Measurements from ENCODE around the gene TNP2.

Gene TNP2

GRCh38 chr16:11276896-11277593, 7.9 kb upstream of the TNP2 start:
- no peak for DNase-seq

- DNase-seq = no peak
Measured at GRCh38 chr16:11276143-11276895, 7.2 kb upstream of the TNP2 start, which contains the start of gene PRM2. TSS of gene PRM2 (minus strand) at chr16:11276480. CDS start at chr16:11276370, 110 bp downstream.

DNA sequence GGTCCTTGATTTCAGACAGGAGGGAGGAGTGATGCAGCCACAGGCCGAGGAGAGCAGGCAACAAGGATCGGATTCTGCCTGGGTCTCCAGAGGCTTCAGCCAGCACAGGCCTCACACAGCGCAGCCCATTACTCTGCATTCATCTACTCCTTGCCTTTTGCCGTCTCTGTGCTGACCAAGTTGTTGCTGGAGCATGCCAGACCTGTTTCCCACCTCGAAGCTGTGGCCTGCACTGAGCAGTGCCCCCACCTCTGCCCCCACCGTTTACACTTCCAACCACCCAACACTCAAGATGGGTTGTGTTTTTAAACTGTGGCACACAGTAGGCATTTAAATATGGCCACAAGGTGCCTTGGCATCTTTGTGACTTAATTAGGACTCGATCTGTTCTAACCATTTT, 5.8 kb upstream of the TNP2 start:
- DNase-seq = no peak

GRCh38 chr16:11273721-11274324, 4.7 kb upstream of the TNP2 start:
- DNase-seq = peak; percentile 21

DNA sequence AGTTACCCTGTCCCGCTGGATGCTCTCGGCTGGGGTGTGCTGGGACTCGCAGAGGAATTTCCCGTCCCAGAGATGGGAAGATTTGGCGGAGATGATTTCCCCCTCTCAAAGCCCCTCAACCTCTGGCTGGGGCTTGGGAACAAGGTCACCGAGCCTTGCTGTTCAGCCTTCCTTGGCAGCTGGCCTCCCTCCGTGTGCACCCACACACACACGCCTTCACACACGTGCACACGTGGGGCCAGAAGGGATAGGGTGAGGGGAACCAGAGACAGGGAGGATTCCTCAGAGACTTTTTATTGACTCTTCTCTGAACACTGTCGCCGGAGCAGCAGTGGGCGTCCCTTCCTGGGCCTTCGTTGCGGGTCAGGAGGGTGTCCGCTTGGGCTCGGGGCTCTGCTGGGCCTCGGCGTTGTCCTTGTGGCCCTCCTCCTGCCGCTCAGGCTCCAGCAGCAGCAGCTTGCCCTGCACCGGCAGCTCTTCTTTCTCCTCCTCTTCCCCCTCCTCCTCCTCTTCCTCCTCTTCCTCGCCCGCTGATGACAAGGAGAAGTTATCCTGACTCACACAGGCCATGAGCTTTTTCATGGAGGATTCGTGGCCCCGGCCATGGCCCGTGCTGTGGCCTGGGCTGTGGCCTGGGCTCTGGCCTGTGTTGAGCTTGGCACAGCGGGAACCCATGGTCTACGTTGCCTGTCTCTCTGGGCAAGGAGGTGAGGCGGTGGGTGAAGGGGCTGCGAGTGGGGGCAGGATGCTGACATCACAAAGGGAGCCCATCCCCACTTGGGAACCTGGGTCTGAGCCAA, 4.0 kb upstream of the TNP2 start, which contains the start of gene PRM3:
Gene PRM3, minus strand, starts transcription at position 709 of the 800 bp plus-strand sequence. Its CDS starts 34 bp downstream, at position 675.
- no peak for DNase-seq

- DNase-seq = no peak
Measured at GRCh38 chr16:11272484-11272883, 3.4 kb upstream of the TNP2 start.

- DNase-seq = no peak
Measured at GRCh38 chr16:11271610-11272009, 2.5 kb upstream of the TNP2 start.

- DNase-seq = no peak
Measured at GRCh38 chr16:11270602-11271162, 1.6 kb upstream of the TNP2 start.

- no peak for DNase-seq
Measured at GRCh38 chr16:11265124-11265523, 4.0 kb downstream of the TNP2 start.

GRCh38 chr16:11264155-11264832, 4.8 kb downstream of the TNP2 start:
- no peak for DNase-seq

- no peak for DNase-seq
Measured at GRCh38 chr16:11263737-11264136, 5.4 kb downstream of the TNP2 start.

DNA sequence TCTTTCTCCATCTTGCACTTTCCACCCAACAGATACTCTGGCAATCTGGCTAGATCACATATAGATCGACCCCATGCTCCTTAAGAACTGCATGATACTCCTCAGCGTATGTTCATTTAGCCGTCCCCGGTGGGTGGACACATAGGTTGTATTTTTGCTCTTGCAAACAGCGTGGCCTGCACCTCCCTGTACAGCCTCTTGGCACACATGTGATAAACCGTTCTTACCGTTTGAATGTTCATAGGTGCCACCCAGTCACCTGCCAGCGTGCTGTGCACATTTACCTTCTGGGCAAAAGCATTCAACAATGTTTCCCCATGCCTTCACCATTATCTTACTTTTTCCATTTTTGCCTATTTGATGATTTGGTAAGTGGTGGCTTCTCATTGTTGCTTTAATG, 6.2 kb downstream of the TNP2 start:
- no peak for DNase-seq

DNA sequence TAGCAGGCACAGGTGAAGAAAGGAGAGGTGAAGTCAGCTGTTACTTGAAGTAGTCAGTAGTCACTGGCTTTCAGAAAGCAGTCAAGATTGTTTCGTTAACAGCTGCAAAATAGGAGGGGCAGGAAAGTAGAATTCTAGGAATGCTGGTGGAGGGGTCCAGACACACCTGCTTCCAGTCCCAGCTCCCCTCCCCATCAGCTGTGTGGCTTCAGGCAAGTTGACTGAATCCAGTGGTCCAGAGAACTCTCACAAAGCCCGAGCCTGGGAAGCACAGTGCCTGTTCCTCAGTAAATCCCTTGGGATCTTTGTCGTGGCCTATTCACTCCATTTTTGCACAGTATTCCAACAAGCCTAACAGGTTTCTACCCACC, 8.5 kb downstream of the TNP2 start:
- DNase-seq = no peak

DNA sequence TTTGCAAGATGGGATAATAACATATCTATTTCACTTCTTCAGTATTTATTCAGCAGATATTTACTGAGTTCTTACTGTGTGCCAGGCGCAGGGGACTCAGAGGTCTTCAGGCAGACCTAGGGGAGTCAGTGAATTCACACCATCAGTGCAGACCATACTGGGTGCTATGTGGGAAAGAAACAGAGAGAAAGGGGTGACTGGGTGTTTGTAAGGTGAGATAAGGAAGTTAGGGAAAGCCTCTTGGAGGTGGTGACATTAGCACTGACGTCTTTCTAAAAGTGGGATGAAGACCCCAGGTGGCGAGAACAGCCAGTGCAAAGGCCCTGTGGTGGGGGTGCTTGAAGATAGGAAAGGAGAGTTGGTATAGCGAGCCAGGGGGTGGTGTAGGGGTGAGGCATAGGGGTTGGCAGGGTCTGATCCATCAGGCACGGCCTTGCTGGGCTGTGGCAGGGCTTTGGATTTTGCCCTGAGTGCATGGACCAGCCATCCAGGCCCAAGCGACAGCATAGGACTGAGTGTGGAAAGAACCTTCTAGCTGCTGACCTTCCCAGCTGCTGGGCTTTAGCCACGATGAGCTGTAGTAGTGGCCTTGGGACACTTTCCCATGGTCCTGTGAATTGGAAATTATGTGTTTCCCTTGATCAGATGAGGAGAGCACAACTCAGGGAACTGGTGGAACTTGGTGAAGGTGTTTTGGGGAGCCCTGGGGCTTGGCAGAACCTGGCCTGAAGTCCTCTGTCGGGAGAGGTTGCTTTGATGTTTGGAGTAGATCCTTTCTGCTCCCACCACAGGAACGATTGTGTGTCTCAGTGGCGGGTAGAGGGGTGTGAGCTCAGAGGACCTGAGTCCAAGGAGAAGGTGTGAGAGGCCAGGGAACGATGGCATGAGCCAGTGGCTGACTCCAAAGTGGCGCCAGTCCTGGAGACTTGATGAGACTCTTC, 9.2 kb downstream of the TNP2 start:
- DNase-seq = no peak

GRCh38 chr16:11258553-11259492, 10.3 kb downstream of the TNP2 start:
- DNase-seq = no peak

DNA sequence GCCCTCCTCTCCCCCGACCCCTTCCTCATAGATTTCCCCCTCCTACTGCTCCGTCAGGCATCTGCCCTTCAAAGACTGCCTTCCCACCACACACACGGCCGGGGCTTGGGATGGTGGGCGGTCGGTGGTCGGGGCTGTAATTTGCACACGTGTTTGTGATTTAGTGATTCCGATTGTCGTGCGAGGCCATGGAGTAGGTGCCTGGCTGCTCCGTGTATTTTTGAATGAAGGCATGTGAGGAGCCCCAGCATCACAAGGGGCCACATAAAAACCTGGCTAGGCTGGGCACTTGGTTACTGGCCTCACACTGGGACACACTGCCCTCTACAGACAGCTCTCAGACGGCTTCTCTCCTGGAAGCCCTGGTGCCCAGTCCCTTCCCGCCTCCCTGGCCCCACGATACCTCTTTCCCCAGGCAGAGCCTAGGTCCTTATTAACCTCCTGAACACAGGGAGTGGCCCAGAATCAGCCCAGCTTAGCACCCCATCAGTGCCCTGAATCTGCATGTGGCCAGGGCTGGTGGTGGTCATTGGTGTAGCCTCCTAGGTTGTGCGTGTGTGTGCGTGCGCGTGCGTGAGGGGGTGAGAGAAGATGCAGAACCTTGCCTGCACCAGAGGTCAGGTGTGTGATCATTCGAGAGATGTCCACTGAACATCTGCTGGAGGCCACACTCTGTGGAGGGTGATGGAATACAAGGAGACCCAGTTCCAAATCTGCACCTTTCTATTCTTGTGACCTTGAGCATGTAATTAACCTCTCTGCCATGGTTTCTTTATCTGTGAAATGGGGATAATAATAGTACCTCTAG, 11.8 kb downstream of the TNP2 start:
- DNase-seq = peak; percentile 81

- no peak for DNase-seq
Measured at GRCh38 chr16:11256661-11257130, 12.4 kb downstream of the TNP2 start.

Data from DMS79 treated with DMSO at 0.1 percent for 48 hours (cell line).